Activated T-helper 9 cell treated with anti-CD3 and anti-CD28 coated beads, Interleukin-2, amount 50 U/mL, for 16 hours (primary cell): ENCODE measurements around the gene PCDHGB6.
"Not testable (repeated sequence)": the region's sequence is repeated elsewhere in the genome, so short reads cannot be mapped to it uniquely, and the experiment has no call there.

Source experiments
- DNase-seq: peaks from one replicate; pipeline ENCODE4 v3.0.0-alpha.2; 2020; ENCODE audit warnings: low read depth

PCDHGB6 gene

DNA sequence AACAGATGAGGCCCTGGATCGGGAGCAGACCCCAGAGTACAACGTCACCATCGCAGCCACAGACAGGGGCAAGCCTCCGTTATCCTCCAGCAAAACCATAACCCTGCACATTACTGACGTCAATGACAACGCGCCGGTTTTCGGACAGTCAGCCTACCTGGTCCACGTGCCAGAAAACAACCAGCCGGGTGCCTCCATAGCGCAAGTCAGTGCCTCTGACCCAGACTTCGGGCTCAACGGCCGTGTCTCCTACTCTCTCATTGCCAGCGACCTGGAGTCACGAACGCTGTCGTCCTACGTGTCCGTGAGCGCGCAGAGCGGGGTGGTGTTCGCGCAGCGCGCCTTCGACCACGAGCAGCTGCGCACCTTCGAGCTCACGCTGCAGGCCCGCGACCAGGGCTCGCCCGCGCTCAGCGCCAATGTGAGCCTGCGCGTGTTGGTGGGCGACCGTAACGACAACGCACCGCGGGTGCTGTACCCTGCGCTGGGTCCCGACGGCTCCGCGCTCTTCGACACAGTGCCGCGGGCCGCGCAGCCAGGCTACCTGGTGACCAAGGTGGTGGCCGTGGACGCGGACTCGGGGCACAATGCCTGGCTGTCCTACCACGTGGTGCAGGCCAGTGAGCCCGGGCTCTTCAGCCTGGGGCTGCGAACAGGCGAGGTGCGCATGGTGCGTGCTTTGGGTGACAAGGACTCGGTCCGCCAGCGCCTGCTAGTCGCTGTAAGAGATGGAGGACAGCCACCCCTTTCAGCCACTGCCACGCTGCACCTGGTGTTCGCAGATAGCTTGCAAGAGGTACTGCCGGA lies 11.5 kb downstream of the PCDHGB6 start:
- no peak for DNase-seq

DNA sequence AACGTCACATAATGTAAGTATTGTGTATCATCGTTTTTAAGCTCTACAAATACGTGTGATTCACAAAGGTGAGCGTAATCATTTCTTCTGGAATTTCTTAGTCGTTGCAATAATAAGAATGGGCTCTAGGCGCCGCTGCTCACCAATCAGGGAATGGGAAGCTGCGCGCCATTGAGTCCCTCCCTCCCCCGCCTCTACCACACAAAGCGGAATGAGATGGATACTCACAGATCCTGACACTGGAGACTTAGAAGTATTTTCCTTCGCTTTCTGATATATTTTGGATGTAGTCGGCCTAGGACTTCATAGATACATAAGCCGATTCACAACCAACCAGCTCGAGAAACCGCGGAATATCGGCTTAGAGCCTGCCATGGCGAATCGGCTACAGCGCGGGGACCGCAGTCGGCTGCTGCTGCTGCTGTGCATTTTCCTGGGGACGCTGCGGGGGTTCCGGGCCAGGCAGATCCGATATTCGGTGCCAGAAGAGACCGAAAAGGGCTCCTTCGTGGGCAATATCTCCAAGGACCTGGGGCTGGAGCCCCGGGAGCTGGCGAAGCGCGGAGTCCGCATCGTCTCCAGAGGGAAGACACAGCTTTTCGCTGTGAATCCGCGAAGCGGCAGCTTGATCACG lies 13.2 kb downstream of the PCDHGB6 start, which contains the start of gene PCDHGA11:
Gene PCDHGA11, plus strand, starts transcription at position 197 of the 634 bp plus-strand sequence. Its CDS starts 177 bp downstream, at position 374.
- no peak for DNase-seq

DNA sequence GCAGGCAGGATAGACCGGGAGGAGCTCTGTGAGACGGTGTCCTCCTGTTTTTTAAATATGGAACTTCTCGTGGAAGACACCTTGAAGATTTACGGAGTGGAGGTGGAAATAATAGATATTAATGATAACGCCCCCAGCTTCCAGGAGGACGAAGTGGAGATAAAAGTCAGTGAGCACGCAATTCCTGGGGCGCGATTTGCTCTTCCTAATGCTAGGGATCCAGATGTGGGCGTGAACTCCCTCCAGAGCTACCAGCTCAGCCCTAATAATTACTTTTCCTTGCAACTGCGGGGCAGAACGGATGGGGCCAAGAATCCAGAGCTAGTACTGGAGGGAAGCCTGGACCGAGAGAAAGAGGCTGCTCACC lies 13.7 kb downstream of the PCDHGB6 start:
- DNase-seq: no peak

DNA sequence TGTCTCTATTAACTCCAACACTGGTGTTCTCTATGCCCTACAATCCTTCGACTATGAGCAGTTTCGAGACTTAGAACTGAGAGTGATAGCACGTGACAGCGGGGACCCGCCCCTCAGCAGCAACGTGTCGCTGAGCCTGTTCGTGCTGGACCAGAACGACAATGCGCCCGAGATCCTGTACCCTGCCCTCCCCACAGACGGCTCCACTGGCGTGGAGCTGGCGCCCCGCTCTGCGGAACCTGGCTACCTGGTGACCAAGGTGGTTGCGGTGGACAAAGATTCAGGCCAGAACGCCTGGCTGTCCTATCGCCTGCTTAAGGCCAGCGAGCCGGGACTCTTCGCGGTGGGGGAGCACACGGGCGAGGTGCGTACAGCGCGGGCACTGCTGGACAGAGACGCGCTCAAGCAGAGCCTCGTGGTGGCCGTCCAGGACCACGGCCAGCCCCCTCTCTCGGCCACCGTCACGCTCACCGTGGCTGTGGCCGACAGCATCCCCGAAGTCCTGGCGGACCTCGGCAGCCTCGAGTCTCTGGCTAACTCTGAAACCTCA lies 15.0 kb downstream of the PCDHGB6 start:
- DNase-seq: no peak

DNA sequence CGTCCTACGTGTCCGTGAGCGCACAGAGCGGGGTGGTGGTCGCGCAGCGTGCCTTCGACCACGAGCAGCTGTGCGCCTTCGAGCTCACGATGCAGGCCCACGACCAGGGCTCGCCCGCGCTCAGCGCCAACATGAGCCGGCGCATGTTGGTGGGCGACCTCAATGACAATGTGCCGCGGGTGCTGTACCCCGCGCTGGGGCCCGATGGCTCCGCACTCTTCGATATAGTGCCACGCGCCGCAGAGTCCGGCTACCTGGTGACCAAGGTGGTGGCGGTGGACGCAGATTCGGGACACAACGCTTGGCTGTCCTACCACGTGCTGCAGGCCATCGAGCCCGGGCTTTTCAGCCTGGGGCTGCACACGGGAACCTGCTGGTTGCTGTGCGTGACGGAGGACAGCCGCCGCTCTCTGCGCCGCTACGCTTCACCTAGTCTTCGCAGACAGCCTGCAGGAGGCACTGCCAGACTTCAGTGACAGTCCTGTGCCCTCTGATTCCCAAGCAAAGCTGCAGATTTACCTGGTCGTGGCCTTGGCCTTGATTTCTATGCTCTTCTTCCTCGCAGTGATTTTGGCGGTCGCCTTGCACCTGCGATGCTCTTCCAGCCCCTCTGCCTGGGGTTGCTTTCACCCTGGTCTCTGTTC lies 20.1 kb downstream of the PCDHGB6 start:
- DNase-seq: no peak

DNA sequence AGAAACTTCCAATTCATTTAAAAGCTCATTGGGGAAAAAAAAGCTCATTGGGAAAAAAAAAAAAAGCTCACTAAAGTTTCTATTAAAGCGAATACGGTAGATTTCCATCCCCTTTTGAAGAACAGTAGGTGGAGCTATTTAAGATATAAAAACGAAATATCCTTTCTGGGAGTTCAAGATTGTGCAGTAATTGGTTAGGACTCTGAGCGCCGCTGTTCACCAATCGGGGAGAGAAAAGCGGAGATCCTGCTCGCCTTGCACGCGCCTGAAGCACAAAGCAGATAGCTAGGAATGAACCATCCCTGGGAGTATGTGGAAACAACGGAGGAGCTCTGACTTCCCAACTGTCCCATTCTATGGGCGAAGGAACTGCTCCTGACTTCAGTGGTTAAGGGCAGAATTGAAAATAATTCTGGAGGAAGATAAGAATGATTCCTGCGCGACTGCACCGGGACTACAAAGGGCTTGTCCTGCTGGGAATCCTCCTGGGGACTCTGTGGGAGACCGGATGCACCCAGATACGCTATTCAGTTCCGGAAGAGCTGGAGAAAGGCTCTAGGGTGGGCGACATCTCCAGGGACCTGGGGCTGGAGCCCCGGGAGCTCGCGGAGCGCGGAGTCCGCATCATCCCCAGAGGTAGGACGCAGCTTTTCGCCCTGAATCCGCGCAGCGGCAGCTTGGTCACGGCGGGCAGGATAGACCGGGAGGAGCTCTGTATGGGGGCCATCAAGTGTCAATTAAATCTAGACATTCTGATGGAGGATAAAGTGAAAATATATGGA lies 22.7 kb downstream of the PCDHGB6 start, which contains the start of gene PCDHGA12:
Gene PCDHGA12, plus strand, starts transcription at position 176 of the 782 bp plus-strand sequence. Its CDS starts 253 bp downstream, at position 429.
- DNase-seq: no peak

DNA sequence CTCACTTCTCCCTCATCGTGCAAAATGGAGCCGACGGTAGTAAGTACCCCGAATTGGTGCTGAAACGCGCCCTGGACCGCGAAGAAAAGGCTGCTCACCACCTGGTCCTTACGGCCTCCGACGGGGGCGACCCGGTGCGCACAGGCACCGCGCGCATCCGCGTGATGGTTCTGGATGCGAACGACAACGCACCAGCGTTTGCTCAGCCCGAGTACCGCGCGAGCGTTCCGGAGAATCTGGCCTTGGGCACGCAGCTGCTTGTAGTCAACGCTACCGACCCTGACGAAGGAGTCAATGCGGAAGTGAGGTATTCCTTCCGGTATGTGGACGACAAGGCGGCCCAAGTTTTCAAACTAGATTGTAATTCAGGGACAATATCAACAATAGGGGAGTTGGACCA lies 23.5 kb downstream of the PCDHGB6 start:
- no peak for DNase-seq

DNA sequence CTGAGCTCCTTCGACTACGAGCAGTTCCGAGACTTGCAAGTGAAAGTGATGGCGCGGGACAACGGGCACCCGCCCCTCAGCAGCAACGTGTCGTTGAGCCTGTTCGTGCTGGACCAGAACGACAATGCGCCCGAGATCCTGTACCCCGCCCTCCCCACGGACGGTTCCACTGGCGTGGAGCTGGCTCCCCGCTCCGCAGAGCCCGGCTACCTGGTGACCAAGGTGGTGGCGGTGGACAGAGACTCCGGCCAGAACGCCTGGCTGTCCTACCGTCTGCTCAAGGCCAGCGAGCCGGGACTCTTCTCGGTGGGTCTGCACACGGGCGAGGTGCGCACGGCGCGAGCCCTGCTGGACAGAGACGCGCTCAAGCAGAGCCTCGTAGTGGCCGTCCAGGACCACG lies 24.5 kb downstream of the PCDHGB6 start:
- DNase-seq: not testable (repeated sequence)

DNA sequence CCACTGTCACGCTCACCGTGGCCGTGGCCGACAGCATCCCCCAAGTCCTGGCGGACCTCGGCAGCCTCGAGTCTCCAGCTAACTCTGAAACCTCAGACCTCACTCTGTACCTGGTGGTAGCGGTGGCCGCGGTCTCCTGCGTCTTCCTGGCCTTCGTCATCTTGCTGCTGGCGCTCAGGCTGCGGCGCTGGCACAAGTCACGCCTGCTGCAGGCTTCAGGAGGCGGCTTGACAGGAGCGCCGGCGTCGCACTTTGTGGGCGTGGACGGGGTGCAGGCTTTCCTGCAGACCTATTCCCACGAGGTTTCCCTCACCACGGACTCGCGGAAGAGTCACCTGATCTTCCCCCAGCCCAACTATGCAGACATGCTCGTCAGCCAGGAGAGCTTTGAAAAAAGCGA lies 24.9 kb downstream of the PCDHGB6 start:
- not testable (repeated sequence) for DNase-seq

DNA sequence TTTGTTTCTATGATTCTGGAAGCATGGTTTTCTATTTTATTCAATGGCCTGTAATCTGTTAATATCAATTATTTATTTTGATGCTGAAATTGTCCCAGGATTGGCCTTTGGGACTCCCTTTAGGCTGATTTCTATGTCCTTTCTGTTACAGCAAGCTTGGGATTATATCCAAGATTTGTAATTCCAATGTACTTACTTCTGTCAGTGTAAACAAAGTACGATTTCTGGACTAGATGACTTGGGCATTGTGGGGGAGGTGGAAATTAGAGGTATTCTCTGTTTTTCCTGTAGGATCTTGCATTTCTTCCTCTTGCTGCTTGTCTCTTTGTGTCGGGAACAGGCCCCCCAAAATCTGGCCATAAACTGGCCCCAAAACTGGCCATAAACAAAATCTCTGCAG lies 26.2 kb downstream of the PCDHGB6 start:
- DNase-seq: no peak

DNA sequence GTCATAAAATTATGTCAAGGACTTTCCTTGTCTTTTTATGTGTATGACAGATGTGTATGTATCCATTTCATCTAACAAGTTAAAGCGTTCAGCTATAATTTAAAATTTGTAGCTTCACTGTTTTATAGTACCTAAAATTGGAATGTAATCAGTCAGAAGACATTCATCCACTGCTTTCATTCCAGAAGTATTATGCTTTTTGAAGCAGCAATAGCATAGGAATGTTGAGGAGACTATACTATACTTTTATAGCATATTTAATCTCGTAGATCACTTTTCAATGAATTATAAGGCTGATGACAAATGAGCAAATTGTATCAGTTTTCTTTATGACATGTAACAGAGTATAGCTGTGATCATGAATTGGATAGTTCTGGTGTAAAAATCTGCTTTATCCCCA lies 29.4 kb downstream of the PCDHGB6 start:
- no peak for DNase-seq

DNA sequence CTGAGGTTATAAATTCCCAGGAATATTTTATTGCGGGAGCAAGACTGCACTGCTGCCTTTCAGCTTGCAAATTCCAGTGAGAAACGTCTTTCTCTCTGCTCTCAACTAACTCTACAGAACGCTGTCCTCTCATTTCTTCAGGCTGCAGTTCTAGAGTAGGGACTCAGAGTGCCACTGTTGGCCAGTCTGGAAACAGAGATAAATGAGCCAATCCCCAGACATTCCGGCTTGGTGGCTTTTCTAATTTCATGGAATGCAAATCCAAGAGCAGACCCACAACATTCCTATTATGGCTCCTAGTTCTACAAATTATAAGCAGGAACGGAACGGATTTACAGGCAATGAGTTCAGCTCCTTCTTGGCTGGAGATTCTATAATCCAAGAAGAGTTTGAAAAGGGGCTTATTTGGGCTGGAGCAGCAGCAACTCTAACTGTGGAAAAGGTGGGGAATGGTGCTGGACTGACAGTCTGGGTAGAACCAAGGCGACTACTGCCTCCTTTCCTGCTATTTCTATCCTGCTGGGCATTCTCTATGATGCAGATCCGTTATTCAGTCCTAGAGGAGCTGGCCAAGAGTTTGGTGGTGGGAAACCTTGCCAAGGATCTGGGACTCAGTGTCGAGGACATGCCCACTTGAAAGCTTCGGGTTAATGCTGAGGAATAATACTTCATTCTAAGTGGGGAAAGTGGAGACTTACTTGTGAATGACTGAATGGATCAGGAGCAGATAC lies 31.8 kb downstream of the PCDHGB6 start:
- no peak for DNase-seq

DNA sequence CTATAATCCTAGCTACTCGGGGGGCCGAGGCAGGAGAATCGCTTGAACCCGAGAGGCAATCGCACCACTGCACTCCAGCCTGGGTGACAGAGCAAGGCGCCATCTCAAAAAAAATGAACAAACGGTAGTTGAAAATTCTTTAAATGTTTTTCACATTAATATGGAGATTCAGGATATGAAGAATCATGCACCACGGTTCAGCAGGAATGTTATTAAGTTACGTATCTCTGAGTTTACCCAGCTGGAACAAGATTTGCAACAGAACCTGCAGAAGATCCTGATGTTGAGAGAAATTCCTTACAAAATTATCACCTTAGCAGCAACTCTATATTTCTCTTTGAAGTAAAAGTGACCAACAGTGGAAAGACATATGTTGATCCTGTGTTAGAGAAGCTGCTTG lies 32.5 kb downstream of the PCDHGB6 start:
- DNase-seq: no peak

DNA sequence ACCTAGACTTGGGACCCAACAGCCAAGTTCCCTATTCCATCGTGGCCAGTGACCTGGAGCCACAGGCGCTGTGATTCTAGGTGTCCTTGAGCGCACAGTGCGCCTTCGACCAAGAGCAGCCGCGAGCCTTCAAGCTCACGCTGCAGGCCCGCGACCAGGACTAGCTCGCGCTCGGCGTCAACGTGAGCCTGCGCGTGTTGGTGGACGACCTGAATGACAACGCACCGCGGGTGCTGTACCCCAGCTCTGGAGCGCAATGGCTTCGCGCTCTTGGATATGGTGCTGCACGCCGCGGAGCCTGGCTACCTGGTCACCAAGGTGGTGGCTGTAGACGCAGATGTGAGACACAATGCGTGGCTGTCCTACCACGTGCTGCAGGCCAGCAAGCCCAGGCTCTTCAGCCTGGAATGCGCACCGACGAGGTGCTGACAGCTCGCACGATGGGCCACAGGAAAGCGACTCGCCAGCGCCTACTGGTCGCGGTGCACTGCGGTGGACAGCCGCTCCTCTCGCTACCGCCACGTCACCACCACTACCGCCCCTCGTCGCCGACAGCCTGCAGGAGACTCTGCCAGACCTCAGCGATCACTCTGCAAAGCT lies 33.9 kb downstream of the PCDHGB6 start:
- DNase-seq: no peak
